ENCODE data around the gene RAP1A. TPM values are rescaled to one million over a fixed set of nuclear protein-coding genes. Genes with fewer than 3 reads are reported as not detected.

Gene RAP1A
- polyA plus RNA-seq, 1 of the 3 experiments (the other 2 are of a cell fraction), result 17.7 TPM

- 62% methylated on average over 2 of the region's 2 CpGs for WGBS (ENCODE audit: low lambda C conversion rate)
- Histone ChIP-seq H3K4me1 (ENCODE audit: control insufficient read depth in 1 of 2, insufficient read depth in 2 of 2, low read depth in 1 of 2, low read length in 1 of 2) (peaks cover 0 to 14% of the 10 kb centered on the region in 2 experiments; a peak in 1 of 4 replicates), H3K9me2 (no peaks in the 10 kb centered on the region), H3K27me3 (ENCODE audit: insufficient read depth) (no peaks in the 10 kb centered on the region), H3K79me2 (ENCODE audit: insufficient read depth) (peaks cover 39% of the 10 kb centered on the region), H3K9me3 (no peaks in the 10 kb centered on the region), H4K20me1 (ENCODE audit: insufficient read depth) (no peaks in the 10 kb centered on the region), H3K4me2 (peak overlapping the region; percentile 43; the same call in 1 of the 2 replicates), H3F3A (replicated peaks; ENCODE audit: insufficient read depth) (peaks cover 16% of the 10 kb centered on the region), H2AFZ (ENCODE audit: low read depth) (no peak overlapping the region), H3K36me3 (replicated peaks in 1 of 2; ENCODE audit: control insufficient read depth in 1 of 2, insufficient read depth in 2 of 2, low read length in 1 of 2) (peaks cover 69 to 78% of the 10 kb centered on the region in 2 experiments), H3K4me3 (ENCODE audit: low read depth in 2 of 2, low read length in 1 of 2) (no peak overlapping the region), H3K9ac (peak overlapping the region; percentile 20; the same call in 1 of the 2 replicates), H3K27ac (ENCODE audit: low read depth in 2 of 2, low read length in 1 of 2) (peak overlapping the region in 1 of 2 experiments; percentile 41; a peak in 1 of 4 replicates)
- ChIA-PET POLR2A (no interaction called here), CTCF (interaction anchor here (1.0 to 3.3 kb wide), 2 partner anchors 47 to 1001 kb away, joined by 3 to 15 read pairs; no protein-coding TSS in a partner anchor)
- DNase-seq, result no peak
- TF ChIP-seq USF2 (IDR thresholded peaks at IDR 0.05; ENCODE audit: borderline replicate concordance, low read depth, low read length) (no peak), FOSL2 (IDR thresholded peaks at IDR 0.05; ENCODE audit: borderline replicate concordance, low read depth) (no peak), EZH2phosphoT487 (IDR thresholded peaks at IDR 0.05; ENCODE audit: borderline replicate concordance, low read depth) (no peak), USF1 (IDR thresholded peaks at IDR 0.05; ENCODE audit: borderline replicate concordance, low read depth) (no peak), FOXM1 (IDR thresholded peaks at IDR 0.05; ENCODE audit: low read depth) (no peak), CTCF (IDR thresholded peaks at IDR 0.05) (no peak), ZBTB33 (IDR thresholded peaks at IDR 0.05; ENCODE audit: borderline replicate concordance, low read depth) (no peak), NRF1 (IDR thresholded peaks at IDR 0.05; ENCODE audit: low read depth, low read length) (no peak), MXI1 (IDR thresholded peaks at IDR 0.05; ENCODE audit: low read depth, low read length) (no peak), TEAD4 (IDR thresholded peaks at IDR 0.05; ENCODE audit: borderline replicate concordance, insufficient read depth) (no peak), ELF1 (IDR thresholded peaks at IDR 0.05) (no peak), MEF2A (IDR thresholded peaks at IDR 0.05; ENCODE audit: borderline replicate concordance, low read depth) (no peak), REST (IDR thresholded peaks at IDR 0.05; ENCODE audit: low read depth, low read length) (no peak), TCF12 (IDR thresholded peaks at IDR 0.05) (no peak), RCOR1 (IDR thresholded peaks at IDR 0.05; ENCODE audit: low read length) (no peak), JUND (IDR thresholded peaks at IDR 0.05) (no peak), MAX (IDR thresholded peaks at IDR 0.05; ENCODE audit: low read depth) (no peak)
These were observed 142.7 kb downstream of the RAP1A start for GRCh38 chr1:111762332-111762731.
